Putamen (tissue), 1 donor: ENCODE results near the gene TJP1.
"Not testable (repeated sequence)": the region's sequence is repeated elsewhere in the genome, so short reads cannot be mapped to it uniquely, and the experiment has no call there.

Experiments
- DNase-seq: peaks from one replicate; pipeline ENCODE4 v3.0.0-alpha.2; 2016; ENCODE audit warnings: low spot score

TJP1 gene

DNA sequence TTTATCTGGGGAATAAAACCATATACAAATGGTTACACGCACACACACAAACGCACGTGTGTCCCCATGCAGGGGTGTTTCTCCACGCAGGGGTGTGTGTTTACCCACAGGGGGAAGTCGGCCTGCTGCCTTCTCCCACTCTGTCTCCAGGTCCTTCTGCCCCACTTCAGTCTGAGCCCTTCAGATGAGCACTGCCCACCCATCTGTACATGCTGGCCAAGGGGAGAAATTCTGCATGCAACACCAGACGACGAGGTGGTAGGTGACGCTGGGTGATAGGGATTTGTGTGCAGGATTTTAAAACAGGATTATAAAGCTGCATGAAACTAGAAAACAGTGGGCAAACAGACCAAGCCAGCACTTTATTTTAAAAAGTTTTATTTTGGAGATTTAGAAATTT, 122.5 kb downstream of the TJP1 start:
- no peak for DNase-seq

GRCh38 chr15:29698030-29698701, 124.1 kb downstream of the TJP1 start:
- no peak for DNase-seq

DNA sequence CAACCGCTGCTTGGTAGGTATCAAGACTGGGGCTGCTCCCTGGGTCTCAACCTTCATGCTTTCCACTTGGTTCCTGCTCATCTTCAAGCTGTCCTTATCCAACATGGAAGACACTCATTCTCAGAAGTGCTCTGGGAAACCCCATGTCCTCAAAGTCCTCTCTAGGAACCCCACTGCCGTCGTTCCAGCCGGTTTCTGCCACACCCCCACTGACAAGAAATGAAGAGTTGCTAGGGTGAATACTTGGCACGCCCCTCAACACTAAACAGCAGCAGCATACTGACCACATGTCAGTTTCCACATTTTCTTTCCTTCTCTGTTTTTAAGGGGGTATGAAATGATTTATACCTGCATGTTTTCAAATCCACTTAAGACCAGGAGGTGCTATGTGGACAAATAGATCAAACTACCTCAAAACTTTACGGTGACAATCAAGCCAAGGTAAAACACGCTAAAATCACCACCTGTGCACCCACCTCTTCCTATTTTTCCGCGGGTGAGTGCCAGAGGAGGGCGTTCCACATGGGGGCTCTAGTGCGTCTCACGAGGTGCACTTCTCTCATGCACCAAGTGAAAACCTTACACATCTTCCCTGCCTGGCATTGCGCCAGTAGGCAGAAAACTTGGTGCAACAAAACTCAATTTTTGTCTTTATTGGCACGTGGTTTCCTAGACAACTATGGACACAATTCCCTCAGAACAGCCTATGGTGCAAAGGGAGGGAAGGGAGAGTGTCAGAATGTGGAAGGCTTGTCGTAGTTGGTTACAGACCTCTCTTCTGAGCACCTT, 125.1 kb downstream of the TJP1 start:
- DNase-seq = no peak

- not testable (repeated sequence) for DNase-seq
Observed at GRCh38 chr15:29696506-29696905, 125.8 kb downstream of the TJP1 start.

DNA sequence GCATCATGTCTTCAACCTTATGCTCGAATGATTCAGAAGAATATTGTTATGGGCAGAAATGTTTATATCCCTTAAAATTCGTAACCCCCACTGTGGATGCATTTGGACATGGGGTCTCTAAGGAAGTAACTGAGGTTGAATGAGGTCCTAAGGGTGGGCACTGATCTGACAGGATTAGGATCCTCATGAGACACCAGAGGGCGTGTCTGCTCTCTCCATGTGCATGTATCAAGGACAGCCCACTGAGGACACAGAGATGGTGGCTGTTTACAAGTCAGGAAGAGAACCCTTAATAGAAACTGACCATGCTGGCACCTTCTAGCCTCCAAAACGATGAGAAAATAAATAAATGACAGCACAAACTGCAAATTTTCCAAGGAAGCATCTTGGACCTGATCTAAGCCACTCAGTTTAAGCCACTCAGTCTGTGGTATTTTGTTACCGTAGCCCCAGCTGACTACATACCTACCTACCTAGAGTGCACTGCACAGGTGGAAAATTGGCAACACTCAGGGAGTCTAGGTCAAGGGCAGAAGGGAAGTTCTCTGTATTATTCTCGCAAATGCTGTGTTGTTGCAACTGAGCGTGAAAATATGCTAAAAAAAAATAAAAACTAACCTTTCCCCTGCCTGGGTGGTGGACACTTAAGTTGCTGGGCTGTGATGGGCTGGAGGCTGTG, 126.6 kb downstream of the TJP1 start:
- no peak for DNase-seq

- DNase-seq = no peak
Observed at GRCh38 chr15:29693225-29693624, 129.0 kb downstream of the TJP1 start.

DNA sequence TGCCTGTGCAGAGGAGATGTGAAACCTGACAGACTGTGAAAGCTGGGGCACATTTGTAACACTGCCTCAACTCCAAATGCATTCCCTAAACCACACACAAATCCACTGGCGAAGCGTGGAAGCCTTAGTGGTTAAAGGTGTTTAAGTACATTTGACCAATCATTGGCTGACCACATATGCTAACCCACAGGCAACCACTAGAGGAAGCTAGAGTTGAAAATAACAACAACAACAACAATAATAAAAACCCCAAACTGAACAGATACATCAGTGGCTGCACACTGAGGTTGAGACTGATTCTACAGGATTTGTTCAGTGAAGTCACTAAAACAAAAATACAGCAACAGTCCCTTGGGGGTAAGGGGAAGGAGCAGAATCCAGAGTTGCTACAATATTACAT, 129.7 kb downstream of the TJP1 start:
- no peak for DNase-seq

DNA sequence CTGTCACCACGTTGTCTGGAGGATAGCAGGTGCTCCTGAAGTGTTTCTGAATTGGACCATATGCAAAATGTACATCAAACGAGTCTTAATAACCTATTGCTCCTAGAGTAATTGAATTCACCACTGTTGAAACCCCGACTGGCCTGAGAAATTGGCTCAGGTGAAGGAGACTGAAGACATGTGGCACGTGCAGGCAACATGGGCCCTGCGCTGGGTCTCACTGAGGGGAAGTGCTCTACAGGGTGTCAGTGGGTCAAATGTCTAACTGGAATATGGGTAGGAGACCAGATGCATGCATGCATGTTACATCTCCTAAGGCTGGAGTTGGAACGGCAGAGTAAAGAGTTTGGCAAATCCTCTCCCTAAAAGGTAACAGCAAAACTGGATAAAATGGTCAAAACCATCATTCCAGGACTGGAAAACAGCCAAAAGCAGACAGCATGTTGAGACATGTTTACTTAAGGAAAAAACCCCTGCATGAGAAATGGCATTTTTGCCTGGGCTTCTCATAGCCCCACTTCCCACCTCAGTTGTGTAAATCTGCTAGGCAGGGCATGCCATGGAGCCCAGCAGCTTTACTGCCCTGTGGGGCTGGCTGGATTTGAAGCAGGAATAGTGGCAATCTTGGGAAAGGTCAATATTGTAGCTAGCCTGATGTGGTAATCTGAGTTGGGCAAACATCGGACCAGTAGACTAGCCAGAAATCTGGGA, 131.3 kb downstream of the TJP1 start:
- DNase-seq = no peak

DNA sequence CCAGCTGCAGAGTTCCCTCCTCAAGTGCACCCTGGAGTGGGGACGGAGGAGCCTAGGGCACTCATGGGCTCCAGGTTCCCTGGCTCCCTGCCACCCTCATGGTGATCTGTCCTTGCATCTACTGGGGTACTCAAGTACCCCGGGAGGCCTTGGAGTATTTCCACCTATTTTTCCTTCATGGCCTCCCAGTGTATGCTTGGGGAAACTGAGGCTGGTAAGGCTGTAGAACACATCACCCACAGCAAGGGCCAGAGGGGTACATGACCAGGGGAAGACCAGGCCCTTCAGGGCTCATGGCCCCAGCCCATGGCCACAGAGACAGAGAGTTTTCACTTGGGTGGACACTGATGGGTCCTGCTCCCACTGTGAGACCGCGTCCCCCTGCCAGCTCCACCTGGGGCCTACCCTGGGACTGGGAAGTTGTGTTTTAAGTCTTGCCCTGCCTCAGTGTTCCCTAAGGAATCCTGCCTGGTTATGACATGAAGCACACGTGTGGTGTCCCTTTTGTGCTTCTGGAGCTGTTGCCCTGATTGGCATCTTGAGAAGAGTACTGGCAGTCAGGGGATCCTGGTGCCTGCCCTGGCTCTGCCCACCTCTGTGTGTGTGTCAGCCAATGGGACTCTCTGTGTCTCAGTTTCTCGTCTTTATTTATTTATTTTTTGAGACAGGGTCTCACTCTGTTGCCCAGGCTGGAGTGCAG, 132.8 kb downstream of the TJP1 start:
- DNase-seq = no peak

- DNase-seq = no peak
Observed at GRCh38 chr15:29688506-29689286, 133.6 kb downstream of the TJP1 start.

DNA sequence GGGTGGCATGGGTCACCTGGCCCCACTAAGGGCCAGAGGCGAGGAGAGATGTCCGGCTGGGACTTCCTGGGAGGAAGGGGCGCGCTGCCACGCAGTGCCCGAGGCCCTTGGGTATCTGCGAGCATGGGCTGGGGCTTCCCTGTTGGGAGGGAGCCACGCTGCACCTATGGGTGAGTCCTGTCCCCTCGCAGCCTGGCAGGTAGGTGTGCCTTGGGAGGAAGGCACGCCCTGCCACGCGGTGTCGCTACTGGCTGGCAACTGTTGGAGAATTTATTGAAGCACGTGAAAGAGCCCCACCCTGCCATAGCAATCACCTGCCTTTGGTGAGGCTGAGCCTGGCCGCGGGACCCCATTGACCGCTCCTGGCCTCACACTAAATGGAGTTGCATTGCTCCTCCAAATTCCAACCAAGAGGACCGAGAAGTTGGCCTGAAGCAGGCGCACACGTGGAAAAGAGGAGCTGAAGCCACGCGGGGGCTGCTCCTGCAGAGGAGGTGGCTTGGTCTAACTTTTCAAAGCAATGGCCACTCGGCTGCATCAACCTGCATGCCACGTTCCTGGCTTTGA, 134.2 kb downstream of the TJP1 start:
- DNase-seq = no peak

- no peak for DNase-seq
Observed at GRCh38 chr15:29687204-29687815, 135.0 kb downstream of the TJP1 start.

GRCh38 chr15:29686445-29687203, 135.6 kb downstream of the TJP1 start:
- no peak for DNase-seq

DNA sequence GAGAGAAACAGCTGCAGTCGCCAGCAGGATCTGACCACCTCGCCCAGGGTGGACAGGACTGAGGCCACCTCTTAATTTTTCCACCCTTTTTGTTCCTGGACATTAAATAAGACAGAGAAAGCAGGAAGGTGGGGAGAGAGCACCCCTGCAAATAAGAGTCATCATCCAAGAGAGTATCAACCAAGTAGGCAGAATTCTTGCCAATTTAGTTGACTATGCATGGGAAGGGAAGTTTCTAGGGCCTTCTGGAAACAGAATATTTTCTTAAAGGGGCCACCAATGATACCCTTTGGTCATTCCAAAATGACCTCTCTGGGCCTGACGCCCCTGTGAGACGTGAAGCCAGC, 136.2 kb downstream of the TJP1 start:
- DNase-seq = no peak

DNA sequence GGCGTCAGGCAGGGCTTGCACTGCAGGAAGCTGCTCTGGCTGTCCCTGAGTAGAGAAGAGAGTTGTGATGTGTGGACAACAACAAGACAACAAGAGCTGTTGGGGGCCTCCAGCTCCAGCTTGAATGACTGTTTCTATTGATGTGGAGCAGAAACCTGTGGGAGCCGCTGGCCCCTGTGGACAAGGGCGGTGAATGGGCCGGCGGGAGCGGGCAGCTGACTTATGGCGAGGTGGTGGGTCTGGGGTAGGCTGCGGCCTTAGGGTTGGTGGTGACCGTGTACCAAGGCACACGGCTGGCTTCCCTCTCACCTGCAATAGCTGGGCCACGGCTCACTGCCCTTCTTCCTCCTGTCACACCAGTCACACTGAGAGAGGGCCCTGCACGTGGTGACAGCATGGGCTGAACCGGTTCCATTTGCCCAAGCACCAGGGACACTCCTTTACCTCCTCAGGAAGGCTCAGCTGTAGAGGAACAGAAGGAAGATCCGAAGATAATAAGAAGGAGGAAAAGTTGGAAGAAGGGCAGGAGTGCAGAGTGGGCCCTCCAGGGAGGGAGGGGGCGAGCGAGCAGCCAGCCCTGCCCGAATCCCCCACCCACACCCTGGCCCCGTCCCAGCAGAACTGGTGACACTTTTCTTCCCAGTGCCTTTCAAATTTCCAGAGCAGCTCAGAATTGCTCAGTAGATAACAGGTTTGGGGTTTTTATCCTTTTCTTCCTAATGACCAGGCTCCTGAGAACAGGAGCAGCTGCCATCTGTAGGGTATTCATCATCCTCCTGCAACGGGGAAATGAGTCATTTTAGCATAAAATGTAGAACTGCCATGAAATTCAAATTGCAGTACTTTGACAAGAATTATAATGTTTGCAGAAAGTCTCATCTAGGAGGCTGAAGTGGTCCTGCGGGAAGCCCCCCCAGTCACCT, 136.9 kb downstream of the TJP1 start:
- DNase-seq = no peak

DNA sequence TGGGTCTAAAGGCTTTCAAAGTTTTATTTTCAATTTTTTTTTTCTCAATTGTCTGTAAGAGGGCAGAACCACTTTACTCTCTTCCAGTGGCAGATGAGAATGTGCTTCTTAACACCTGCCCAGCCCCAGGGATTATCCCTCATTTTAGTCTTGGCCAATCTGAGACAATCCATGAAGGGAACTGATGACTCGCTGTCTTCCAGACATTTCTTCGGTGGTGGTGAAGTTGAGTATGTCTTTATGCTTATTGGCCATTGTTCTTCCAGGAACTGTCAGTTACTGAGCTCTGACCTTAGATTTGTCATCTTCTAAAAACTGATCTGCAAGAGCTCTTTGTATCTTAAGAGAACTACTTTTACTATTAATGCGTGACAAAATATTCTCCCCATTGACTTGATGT, 139.5 kb downstream of the TJP1 start:
- no peak for DNase-seq

DNA sequence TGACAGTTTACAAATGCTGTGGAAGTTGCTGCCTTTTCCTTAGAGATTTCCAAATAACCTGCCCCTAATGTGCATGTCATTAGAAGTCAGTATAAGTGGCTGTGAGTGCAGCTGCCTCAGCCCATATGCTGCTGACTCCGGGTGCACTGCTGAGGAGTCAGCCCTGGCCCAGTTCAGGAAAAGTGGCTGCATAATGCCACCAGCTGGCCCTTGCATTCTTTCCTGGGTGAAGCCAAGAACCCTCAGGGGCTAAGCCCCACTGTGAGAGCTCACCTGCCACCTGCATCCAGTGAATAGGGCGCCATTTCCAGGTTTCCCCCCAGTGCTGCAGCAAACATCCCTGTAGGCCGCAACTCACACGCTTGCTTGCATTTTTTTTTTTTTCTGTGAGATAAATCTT, 139.9 kb downstream of the TJP1 start:
- DNase-seq = no peak

GRCh38 chr15:29681946-29682345, 140.3 kb downstream of the TJP1 start:
- no peak for DNase-seq
